Heart left ventricle (tissue), 16 donors: Measurements from ENCODE around the gene PDCL2. TPM values are rescaled to one million over a fixed set of nuclear protein-coding genes. Genes with fewer than 3 reads are reported as not detected.
A peak's percentile ranks its signal among the peaks of the same experiment; 100 is the strongest.

ENCODE experiments used
- ATAC-seq, 4 donors: fragments of 200-7000 bp; cut with Tn5 transposase; one replicate each; pipeline ENCODE4 v1.9.1; 2020 to 2022; ENCODE audit warnings: moderate library complexity in 4 of 4, mild to moderate bottlenecking in 3 of 4, moderate number of reproducible peaks in 1 of 4
- DNase-seq, 5 donors: peaks; one replicate each; pipeline ENCODE4 v3.0.0-alpha.2; 2020
- H3K27ac ChIP-seq, 12 donors: fragments of 200-600 bp; sonication (generic) in 4 of 12; one replicate each; pipeline versions ENCODE4 v1.5.0 to v1.8.0; 2016 to 2022; ENCODE audit warnings: mild to moderate bottlenecking in 2 of 12
- H3K27me3 ChIP-seq, 9 donors: fragments of 200-600 bp; sonication (generic) in 2 of 9; one replicate each; pipeline versions ENCODE4 v1.5.1 to v1.8.0; 2016 to 2022; ENCODE audit warnings: mild to moderate bottlenecking in 3 of 9
- H3K36me3 ChIP-seq, 9 donors: fragments of 200-600 bp; sonication (generic) in 2 of 9; one replicate each; pipeline versions ENCODE4 v1.5.0 to v1.8.0; 2018 to 2022; ENCODE audit warnings: mild to moderate bottlenecking in 2 of 9
- H3K4me1 ChIP-seq, 12 donors: fragments of 200-600 bp; sonication (generic) in 4 of 12; one replicate each; pipeline versions ENCODE4 v1.5.0 to v1.8.0; 2016 to 2022; ENCODE audit warnings: mild to moderate bottlenecking in 3 of 12
- H3K4me3 ChIP-seq, 12 donors: fragments of 200-600 bp; sonication (generic) in 4 of 12; one replicate each; pipeline versions ENCODE4 v1.5.0 to v1.8.0; 2017 to 2022; ENCODE audit warnings: mild to moderate bottlenecking in 9 of 12, moderate library complexity in 4 of 12
- H3K9me3 ChIP-seq, 12 donors: fragments of 200-600 bp; sonication (generic) in 4 of 12; one replicate each; pipeline versions ENCODE4 v1.5.0 to v1.8.0; 2016 to 2022; ENCODE audit warnings: mild to moderate bottlenecking in 1 of 12
- CTCF ChIP-seq, 12 donors: fragments of 200-600 bp; sonication (generic) in 4 of 12; IDR thresholded peaks; one replicate each; pipeline versions ENCODE4 v1.5.0 to v1.8.0; 2018 to 2022; ENCODE audit warnings: antibody characterized with exemption in 12 of 12, mild to moderate bottlenecking in 5 of 12
- POLR2A ChIP-seq, 2 donors: fragments of 450-650 bp; IDR thresholded peaks; one replicate each; pipeline ENCODE4 v1.6.1; 2017; ENCODE audit warnings: antibody characterized with exemption in 2 of 2, mild to moderate bottlenecking in 2 of 2, moderate library complexity in 2 of 2
- WGBS, 4 donors: extraction: QIAGEN DNeasy Blood & Tissue Kit in 2 of 4; methylation state at CpG; one replicate each; pipeline versions ENCODE4 v1.1.5 to v1.1.7; 2013 to 2018; 5-methylcytosine and 5-hydroxymethylcytosine counted together
- intact Hi-C, 10 donors: fragments of 100-400 bp; cut with DNase I; formaldehyde crosslinking; loops; one replicate each; pipeline versions ENCODE4 v1.11.1 to v1.14.2; 2022
- polyA plus RNA-seq, 2 donors: library from polyadenylated mRNA; stranded (reverse); fragments of 200-250 nt; gene quantifications; one replicate each; pipeline ENCODE4 v1.2.3, GENCODE V29; 2013
- total RNA-seq, 9 donors: library from RNA; depleted of rRNA in 2 of 9; stranded (reverse); fragments of >200 nt in 2 of 9; fragmentation: NEBNext Ultra II Directional in 3 of 9; extraction: Animal tissue kit (Norgen Biotek cat#: 25700) in 3 of 9; gene quantifications; one replicate each; pipeline versions ENCODE4 v1.1.0 to v1.2.4, GENCODE V29; 2016 to 2023
- donor health status: ischemic (EF 13 %, LVEDD 7.1; RV severe dilation, severe dysfunction).
- donor health status: healthy with polysubstance abuse.
- donor health status: DM: no; HTN: yes; CAD: no.
- donor health status: DM: no; HTN: no; CAD: no.
- donor health status: ischemic (EF 25% LVEDD 6.9; RV normal size, moderate dysfunction).
- donor health status: ischemic (EF 25% LVEDD 5.7; RV mildly dilated, moderate dysfunction).
- donor health status: healthy.
- donor health status: DM: yes; HTN: yes; CAD: no.
- donor health status: ischemic (EF 35%, LVEDD 5.7; RV mildly dilated, moderate dysfunction).
- donor health status: nonischemic (EF 11% LVEDD 7.7; RV severe dilation, severe dysfunction).
- donor health status: DM: yes; HTN: yes; CAD: no.
- donor health status: PGD.
- donor health status: ischemic (EF 29% LVEDD 5.4; RV normal size, mild dysfunction).
- donor health status: nonischemic (EF 23%, LVEDD 6.1; RV moderate dilation, normal function).

PDCL2 gene
- total and polyA plus RNA-seq, 11 donors: not detected

- no peak for TF ChIP-seq CTCF (IDR thresholded peaks at IDR 0.05)
- TF ChIP-seq POLR2A (IDR thresholded peaks at IDR 0.05): no peak
- 77 to 82% (median 79%) methylated on average over 4 of the region's 4 CpGs for WGBS, 4 donors
- peaks cover 0 to 3% (median 0%) of the 10 kb centered on the region in 12 donors for H3K4me1 ChIP-seq
Observed at GRCh38 chr4:55530167-55530566, 61.9 kb downstream of the PDCL2 start.

GRCh38 chr4:55528491-55528890 is 63.6 kb downstream of the PDCL2 start:
- Histone ChIP-seq H3K27me3 (no peaks in the 10 kb centered on the region), H3K36me3 (peaks cover 0 to 5% (median 0%) of the 10 kb centered on the region in 9 donors), H3K4me3 (no peak overlapping the region), H3K27ac (no peak overlapping the region), H3K9me3 (peaks cover 0 to 32% (median 6%) of the 10 kb centered on the region in 12 donors), H3K4me1 (peaks cover 0 to 5% (median 0%) of the 10 kb centered on the region in 12 donors)
- no peak for DNase-seq
- 96 to 99% (median 98%) methylated on average over 3 of the region's 3 CpGs for WGBS, 4 donors
- no peak for ATAC-seq
- intact Hi-C loops: no loop called here
- TF ChIP-seq CTCF (IDR thresholded peaks at IDR 0.05): no peak
- no peak for TF ChIP-seq POLR2A (IDR thresholded peaks at IDR 0.05)

More at GRCh38 chr4:55530167-55530566, 61.9 kb downstream of the PDCL2 start:
- H3K27me3 ChIP-seq: no peaks in the 10 kb centered on the region
- peaks cover 0 to 44% (median 6%) of the 10 kb centered on the region in 12 donors for H3K9me3 ChIP-seq
- H3K36me3 ChIP-seq: peaks cover 0 to 5% (median 0%) of the 10 kb centered on the region in 9 donors
- no peak for DNase-seq
- ATAC-seq: no peak
- no peak overlapping the region for H3K4me3 ChIP-seq
- intact Hi-C loops: no loop called here
- H3K27ac ChIP-seq: no peak overlapping the region

- DNase-seq (no peak), ATAC-seq (peak in 1 of 4 donors; percentile 26)
- Histone ChIP-seq H3K27me3 (no peaks in the 10 kb centered on the region), H3K4me1 (peaks cover 0 to 5% (median 0%) of the 10 kb centered on the region in 12 donors), H3K4me3 (no peak overlapping the region), H3K9me3 (peaks cover 0 to 6% (median under 1%) of the 10 kb centered on the region in 12 donors), H3K27ac (no peak overlapping the region), H3K36me3 (no peaks in the 10 kb centered on the region)
- TF ChIP-seq POLR2A (IDR thresholded peaks at IDR 0.05) (no peak), CTCF (IDR thresholded peaks at IDR 0.05) (no peak)
- 76 to 89% (median 87%) methylated on average over 4 of the region's 4 CpGs for WGBS, 4 donors
- intact Hi-C loops: no loop called here
Observed at GRCh38 chr4:55524844-55525571, 67.0 kb downstream of the PDCL2 start.

GRCh38 chr4:55518442-55518841 is 73.6 kb downstream of the PDCL2 start:
- DNase-seq (no peak), ATAC-seq (no peak)
- Histone ChIP-seq H3K27me3 (no peaks in the 10 kb centered on the region), H3K4me3 (no peak overlapping the region), H3K4me1 (no peaks in the 10 kb centered on the region), H3K36me3 (no peaks in the 10 kb centered on the region), H3K9me3 (peaks cover 0 to 3% (median 0%) of the 10 kb centered on the region in 12 donors), H3K27ac (no peak overlapping the region)
- TF ChIP-seq CTCF (IDR thresholded peaks at IDR 0.05): no peak
- TF ChIP-seq POLR2A (IDR thresholded peaks at IDR 0.05): no peak
- intact Hi-C loops: no loop called here
